ENCODE data around the gene LSM4. TPM values are rescaled to one million over a fixed set of nuclear protein-coding genes. Genes with fewer than 3 reads are reported as not detected.

The LSM4 gene
- total and polyA plus RNA-seq, 9 donors: 38.3 to 121 (median 71.4) TPM

- intact Hi-C loops (cut with DNase I): no loop called here
These were observed 16.5 kb downstream of the LSM4 start for GRCh38 chr19:18306209-18306887.

GRCh38 chr19:18304458-18305310 is 18.2 kb downstream of the LSM4 start:
- peak; percentile 87 to 91 (median 89) for DNase-seq
- peak overlapping the region; percentile 40 for H3K4me3 ChIP-seq
- H3K27me3 ChIP-seq: no peaks in the 10 kb centered on the region
- H3K36me3 ChIP-seq: no peaks in the 10 kb centered on the region
- TF ChIP-seq POLR2A (IDR thresholded peaks at IDR 0.05) (peak; percentile 75), EP300 (IDR thresholded peaks at IDR 0.05) (no peak)
- H3K9me3 ChIP-seq: no peaks in the 10 kb centered on the region
- intact Hi-C loops (cut with DNase I): loop anchor here in 2 of 4 donors (2.0 kb wide), 2 partner anchors 18 to 24 kb away; partner anchors contain the start of genes JUND (in 1 of the 2) and LSM4 (in 1 of the 2)
- H3K4me1 ChIP-seq (ENCODE audit: insufficient read depth): peaks cover 18% of the 10 kb centered on the region
- 1% methylated on average over 29 of the region's 29 CpGs for WGBS, 3 donors
- H3K27ac ChIP-seq: peak overlapping the region; percentile 82 to 98

More at GRCh38 chr19:18306209-18306887, 16.5 kb downstream of the LSM4 start:
- no peaks in the 10 kb centered on the region for H3K27me3 ChIP-seq
- no peak for TF ChIP-seq POLR2A (IDR thresholded peaks at IDR 0.05)
- TF ChIP-seq EP300 (IDR thresholded peaks at IDR 0.05): no peak
- no peak for TF ChIP-seq CTCF (IDR thresholded peaks at IDR 0.05)
- no peak overlapping the region for H3K4me3 ChIP-seq
- no peaks in the 10 kb centered on the region for H3K36me3 ChIP-seq
- peak in 2 of 5 donors; percentile 47 to 50 for DNase-seq
- 55 to 72% (median 59%) methylated on average over 26 of the region's 26 CpGs for WGBS, 3 donors
- no peaks in the 10 kb centered on the region for H3K9me3 ChIP-seq
- peaks cover 18% of the 10 kb centered on the region for H3K4me1 ChIP-seq (ENCODE audit: insufficient read depth)
- H3K27ac ChIP-seq: peak overlapping the region; percentile 82 to 98

- Histone ChIP-seq H3K4me3 (peak overlapping the region; percentile 40), H3K9me3 (no peaks in the 10 kb centered on the region), H3K4me1 (ENCODE audit: insufficient read depth) (peaks cover 18% of the 10 kb centered on the region), H3K27me3 (no peaks in the 10 kb centered on the region), H3K36me3 (no peaks in the 10 kb centered on the region), H3K27ac (peak overlapping the region; percentile 82 to 98)
- DNase-seq: no peak
- WGBS, 3 donors: 0 to 14% (median 12%) methylated on average over 2 of the region's 2 CpGs
- intact Hi-C loops (cut with DNase I): loop anchor here in 2 of 4 donors (2.0 kb wide), 2 partner anchors 19 to 23 kb away; partner anchors contain the start of genes JUND (in 1 of the 2) and LSM4 (in 1 of the 2)
- TF ChIP-seq POLR2A (IDR thresholded peaks at IDR 0.05) (no peak), CTCF (IDR thresholded peaks at IDR 0.05) (no peak), EP300 (IDR thresholded peaks at IDR 0.05) (no peak)
These were observed 18.7 kb downstream of the LSM4 start for GRCh38 chr19:18304208-18304457.

GRCh38 chr19:18301718-18302111 is 21.2 kb downstream of the LSM4 start:
- H3K4me1 ChIP-seq (ENCODE audit: insufficient read depth): peaks cover 13% of the 10 kb centered on the region
- H3K9me3 ChIP-seq: no peaks in the 10 kb centered on the region
- WGBS, 3 donors: 68 to 82% (median 68%) methylated on average over 4 of the region's 4 CpGs

More at GRCh38 chr19:18301718-18302111, 21.2 kb downstream of the LSM4 start:
- Histone ChIP-seq H3K27me3 (no peaks in the 10 kb centered on the region), H3K4me3 (no peak overlapping the region), H3K36me3 (no peaks in the 10 kb centered on the region), H3K27ac (peak overlapping the region in 1 of 2 donors; percentile 59)
- intact Hi-C loops (cut with DNase I): no loop called here
- TF ChIP-seq EP300 (IDR thresholded peaks at IDR 0.05): no peak
- no peak for TF ChIP-seq CTCF (IDR thresholded peaks at IDR 0.05)
- no peak for TF ChIP-seq POLR2A (IDR thresholded peaks at IDR 0.05)
- DNase-seq: peak in 1 of 5 donors; percentile 31

Data from ovary (tissue), 9 donors.